SIG-M5 treated with dmso at 0.1 percent for 504 hours (cell line): Measurements from ENCODE around the gene ITSN1.
"Not testable (repeated sequence)": the region's sequence is repeated elsewhere in the genome, so short reads cannot be mapped to it uniquely, and the experiment has no call there.

ENCODE experiments used
- DNase-seq: peaks from one replicate; lab custom pipeline; 2025; ENCODE audit not compliant: unreplicated experiment; lab: John Stamatoyannopoulos, UW

ITSN1 gene

DNA sequence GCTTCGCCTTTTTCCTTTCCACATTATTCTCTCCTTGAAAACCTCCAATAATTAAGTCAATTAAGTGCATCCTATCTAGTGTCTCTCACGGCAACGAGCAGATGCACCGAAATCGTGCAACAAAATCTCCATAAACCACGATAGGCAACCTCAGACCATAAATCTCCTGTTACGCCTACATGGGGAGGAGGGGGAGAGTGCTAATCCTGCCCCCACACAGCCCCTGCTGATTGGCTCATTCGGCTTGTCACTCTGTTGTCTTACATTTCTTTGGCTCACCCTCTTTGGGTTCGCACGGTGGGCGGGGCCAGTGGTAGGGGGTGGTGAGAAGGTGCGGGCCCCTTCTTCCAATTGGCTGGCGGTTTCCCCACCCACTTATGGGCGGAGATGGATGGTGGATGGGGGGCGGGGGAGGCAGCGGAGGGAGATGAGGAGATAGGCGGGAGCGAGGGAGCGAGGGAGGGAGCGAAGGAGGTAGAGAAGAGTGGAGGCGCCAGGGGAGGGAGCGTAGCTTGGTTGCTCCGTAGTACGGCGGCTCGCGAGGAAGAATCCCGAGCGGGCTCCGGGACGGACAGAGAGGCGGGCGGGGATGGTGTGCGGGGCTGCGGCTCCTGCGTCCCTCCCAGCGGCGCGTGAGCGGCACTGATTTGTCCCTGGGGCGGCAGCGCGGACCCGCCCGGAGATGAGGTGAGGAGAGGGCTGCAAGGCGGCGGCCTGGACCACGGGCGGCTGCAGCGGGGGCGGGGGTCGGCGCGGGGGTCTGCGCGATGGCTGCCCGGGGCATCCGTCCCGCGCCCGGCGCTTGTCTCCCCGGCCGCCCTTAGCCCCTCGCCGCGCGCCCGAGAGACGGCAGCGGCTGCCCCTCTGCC lies at the start of gene ITSN1:
TSS of gene ITSN1 (plus strand) at position 475 of the 869 bp plus-strand sequence. CDS start 76,328 bp downstream, outside the sequence.
- peak; percentile 99 for DNase-seq

DNA sequence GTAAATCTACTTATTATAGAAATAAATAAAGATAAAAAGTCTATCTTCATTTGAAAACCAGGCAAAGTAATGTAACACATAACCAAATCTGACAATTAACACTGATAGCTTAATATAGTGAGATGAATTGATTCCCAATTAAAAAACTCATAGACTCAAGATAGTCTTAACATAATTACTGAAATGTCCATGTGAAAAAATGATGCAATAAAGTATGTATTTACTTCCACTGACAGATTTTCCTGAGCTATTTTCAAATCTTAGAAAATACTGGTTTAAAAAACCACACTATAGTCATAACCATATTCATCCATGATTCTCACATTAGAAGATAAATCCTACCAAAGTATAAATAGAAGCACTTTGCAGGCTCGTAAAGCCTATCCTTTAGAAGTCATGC lies 44.2 kb upstream of the ITSN1 start:
- no peak for DNase-seq

DNA sequence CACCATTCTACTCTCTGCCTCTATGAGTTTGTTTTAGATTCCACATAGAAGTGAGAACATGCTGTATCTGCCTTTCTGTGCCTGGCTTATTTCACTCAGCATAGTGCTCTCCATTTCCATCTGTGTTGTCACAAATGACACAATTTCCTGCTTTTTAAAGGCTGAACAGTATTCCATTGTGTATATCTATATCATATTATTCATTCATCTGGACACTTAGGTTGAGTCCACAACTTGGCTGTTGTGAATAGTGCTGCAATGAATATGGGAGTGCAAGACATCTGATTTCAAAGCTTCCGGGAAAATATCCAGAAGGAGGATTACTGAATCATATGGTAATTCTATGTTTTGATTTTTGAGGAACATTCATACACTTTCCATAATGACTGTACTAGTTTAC lies 33.7 kb upstream of the ITSN1 start:
- DNase-seq: no peak

DNA sequence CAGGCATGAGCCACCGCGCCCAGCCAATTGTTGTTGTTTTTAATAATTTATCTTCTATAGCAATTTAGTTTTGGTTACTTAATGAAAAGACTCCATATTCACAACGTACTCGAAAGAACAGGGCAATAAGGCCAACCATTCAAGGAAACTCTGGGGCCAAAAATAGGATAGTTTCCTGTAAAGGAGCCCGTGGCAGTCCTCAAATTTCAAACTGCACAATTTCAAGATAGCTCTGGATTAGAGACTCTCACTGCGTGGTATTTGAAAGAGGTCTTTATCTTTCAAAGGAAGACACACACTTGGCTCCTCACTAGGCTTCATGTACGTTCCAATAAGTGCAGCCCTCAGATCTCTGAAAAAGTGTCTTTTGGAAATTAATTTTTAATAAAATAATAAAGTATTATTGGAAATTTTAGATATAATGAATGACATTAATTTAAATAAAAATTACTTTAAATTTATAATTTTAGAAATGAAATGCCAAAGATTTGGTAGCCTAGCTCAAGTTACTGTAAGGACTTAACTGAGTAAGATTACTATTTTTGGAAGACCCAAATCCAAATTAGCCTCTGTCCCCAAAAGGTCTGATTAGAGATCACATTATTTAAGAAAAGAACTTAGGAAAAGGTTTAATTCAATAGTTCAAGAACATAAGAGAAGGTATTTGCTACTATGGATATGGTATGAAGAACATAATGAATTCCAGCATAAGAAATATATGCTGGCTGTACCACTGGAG lies 31.1 kb upstream of the ITSN1 start:
- no peak for DNase-seq

DNA sequence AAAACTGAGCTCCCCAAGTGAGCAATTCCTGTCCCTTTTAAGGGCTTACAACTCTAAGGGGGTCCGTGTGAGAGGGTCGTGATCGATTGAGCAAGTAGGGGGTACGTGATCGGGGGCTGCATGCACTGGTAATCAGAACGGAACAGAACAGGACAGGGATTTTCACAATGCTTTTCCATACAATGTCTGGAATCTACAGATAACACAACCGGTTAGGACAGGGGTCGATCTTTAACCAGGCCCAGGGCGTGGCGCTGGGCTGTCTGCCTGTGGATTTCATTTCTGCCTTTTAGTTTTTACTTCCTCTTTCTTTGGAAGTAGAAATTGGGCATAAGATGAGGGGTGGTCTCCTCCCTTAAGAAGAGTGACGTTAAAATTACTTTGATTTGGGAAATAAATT lies 24.7 kb upstream of the ITSN1 start:
- not testable (repeated sequence) for DNase-seq

- DNase-seq: no peak
Measured at GRCh38 chr21:33618407-33618806, 23.9 kb upstream of the ITSN1 start.

- DNase-seq: peak; percentile 79
Measured at GRCh38 chr21:33619726-33620125, 22.6 kb upstream of the ITSN1 start.

GRCh38 chr21:33622253-33622652 lies 20.0 kb upstream of the ITSN1 start:
- DNase-seq: no peak

GRCh38 chr21:33626151-33626550 lies 16.1 kb upstream of the ITSN1 start:
- not testable (repeated sequence) for DNase-seq

- DNase-seq: no peak
Measured at GRCh38 chr21:33634254-33634653, 8.0 kb upstream of the ITSN1 start.

- DNase-seq: no peak
Measured at GRCh38 chr21:33640697-33641351, 1.5 kb upstream of the ITSN1 start.

- peak; percentile 99 for DNase-seq
Measured at GRCh38 chr21:33641352-33642026, 812 bp upstream of the ITSN1 start, which contains the start of gene CRYZL1. CRYZL1 (minus strand) TSS chr21:33641741; CDS start chr21:33631551, 10,190 bp downstream.

GRCh38 chr21:33642896-33643657 lies 776 bp downstream of the ITSN1 start:
- DNase-seq: no peak

GRCh38 chr21:33643658-33644311 lies 1.5 kb downstream of the ITSN1 start:
- no peak for DNase-seq

- DNase-seq: peak; percentile 74
Measured at GRCh38 chr21:33644383-33645074, 2.2 kb downstream of the ITSN1 start.

GRCh38 chr21:33645730-33646129 lies 3.4 kb downstream of the ITSN1 start:
- DNase-seq: no peak

- DNase-seq: no peak
Measured at GRCh38 chr21:33647587-33647986, 5.3 kb downstream of the ITSN1 start.

DNA sequence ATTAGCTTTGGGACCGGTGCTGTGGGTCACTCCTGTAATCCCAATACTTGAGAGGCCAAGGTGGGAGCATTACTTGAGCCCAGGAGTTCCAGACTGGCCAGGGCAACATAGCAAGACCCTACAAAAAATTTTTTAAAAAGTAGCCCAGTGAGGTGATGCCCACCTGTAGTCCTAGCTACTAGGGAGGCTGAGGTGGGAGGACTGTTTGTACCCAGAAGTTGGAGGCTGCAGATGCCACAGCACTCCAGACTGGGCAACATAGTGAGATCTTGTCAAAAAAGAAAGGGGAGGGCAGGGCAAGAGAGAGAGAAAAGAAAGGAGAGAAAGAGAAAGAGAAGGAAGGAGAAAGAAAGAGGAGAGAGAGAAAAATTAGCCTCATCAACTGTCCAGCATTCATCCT lies 6.3 kb downstream of the ITSN1 start:
- DNase-seq: no peak

GRCh38 chr21:33650230-33650629 lies 7.9 kb downstream of the ITSN1 start:
- no peak for DNase-seq
